Spleen (tissue), 11 donors: ENCODE measurements around the gene SHANK1. TPM values are rescaled to one million over a fixed set of nuclear protein-coding genes. Genes with fewer than 3 reads are reported as not detected.

Source experiments
- DNase-seq: peaks from one replicate; pipeline ENCODE4 v3.0.0-alpha.2; 2020
- H3K27ac ChIP-seq, 8 donors: fragments of 200-600 bp; sonication (generic) in 7 of 8; 1 replicate in 4 of 8; 2 replicates in 4 of 8; pipeline versions ENCODE4 v1.5.0 to v1.8.0; 2016 to 2021; ENCODE audit warnings: inconsistent platforms in 4 of 8, mild to moderate bottlenecking in 4 of 8, moderate library complexity in 1 of 8
- H3K27me3 ChIP-seq, 7 donors: fragments of 200-600 bp; sonication (generic) in 6 of 7; replicated peaks in 1 of 7; 1 replicate in 4 of 7; 2 replicates in 3 of 7; pipeline versions ENCODE4 v1.5.0 to v1.8.0; 2016 to 2021; ENCODE audit warnings: inconsistent platforms in 3 of 7, mild to moderate bottlenecking in 1 of 7
- H3K36me3 ChIP-seq, 6 donors: fragments of 200-600 bp; sonication (generic) in 5 of 6; 1 replicate in 4 of 6; 2 replicates in 2 of 6; pipeline versions ENCODE4 v1.5.0 to v1.8.0; 2016 to 2021; ENCODE audit warnings: inconsistent platforms in 2 of 6
- H3K4me1 ChIP-seq, 6 donors: fragments of 200-600 bp; sonication (generic) in 5 of 6; 1 replicate in 3 of 6; 2 replicates in 3 of 6; pipeline versions ENCODE4 v1.5.0 to v1.8.0; 2016 to 2021; ENCODE audit warnings: inconsistent platforms in 3 of 6
- H3K4me3 ChIP-seq, 8 donors: fragments of 200-600 bp; sonication (generic) in 7 of 8; 1 replicate in 4 of 8; 2 replicates in 4 of 8; pipeline versions ENCODE4 v1.5.0 to v1.8.0; 2016 to 2021; ENCODE audit warnings: inconsistent platforms in 4 of 8, mild to moderate bottlenecking in 4 of 8, moderate library complexity in 2 of 8
- H3K9me3 ChIP-seq, 8 donors: fragments of 200-600 bp; sonication (generic) in 7 of 8; 1 replicate in 4 of 8; 2 replicates in 4 of 8; pipeline versions ENCODE4 v1.5.0 to v1.8.0; 2016 to 2021; ENCODE audit warnings: inconsistent platforms in 4 of 8
- CTCF ChIP-seq, 11 experiments: fragments of 200-600 bp in 7 of 11; fragments of 450-650 bp in 4 of 11; sonication (generic) in 4 of 11; IDR thresholded peaks in 8 of 11; conservative IDR thresholded peaks in 3 of 11; 1 replicate in 7 of 11; 2 replicates in 4 of 11; pipeline versions ENCODE4 v1.4.0 to v1.8.0; 2016 to 2021; ENCODE audit warnings: antibody characterized with exemption in 11 of 11, inconsistent platforms in 4 of 11, mild to moderate bottlenecking in 1 of 11
- POLR2A ChIP-seq, 3 donors: fragments of 450-650 bp; IDR thresholded peaks; one replicate each; pipeline ENCODE4 v1.5.1; 2017; ENCODE audit warnings: antibody characterized with exemption in 3 of 3, mild to moderate bottlenecking in 1 of 3
- POLR2AphosphoS5 ChIP-seq, 3 donors: sonication (generic); formaldehyde crosslinking; IDR thresholded peaks; one replicate each; pipeline ENCODE4 v1.5.1; 2017; ENCODE audit warnings: antibody characterized with exemption in 3 of 3
- WGBS, 5 donors: extraction: QIAGEN DNeasy Blood & Tissue Kit in 3 of 5; methylation state at CpG; one replicate each; pipeline versions ENCODE4 v1.1.5 to v1.1.7; 2013 to 2018; 5-methylcytosine and 5-hydroxymethylcytosine counted together
- intact Hi-C: fragments of 100-400 bp; cut with DNase I; formaldehyde crosslinking; loops from one replicate; pipeline ENCODE4 v1.15.0; 2023; ENCODE audit warnings: low total_unique reads
- polyA plus RNA-seq, 3 donors: library from polyadenylated mRNA; stranded (reverse); fragments of 200-250 nt; gene quantifications; one replicate each; pipeline ENCODE4 v1.2.1, GENCODE V29; 2013
- total RNA-seq, 7 donors: library from RNA; depleted of rRNA in 3 of 7; stranded (reverse); fragments of >200 nt in 3 of 7; fragmentation: NEBNext Ultra II Directional in 4 of 7; extraction: Animal tissue kit (Norgen Biotek cat#: 25700) in 4 of 7; gene quantifications; one replicate each; pipeline versions ENCODE4 v1.1.0 to v1.2.1, GENCODE V29; 2016 to 2021
- donor health status: healthy with polysubstance abuse.
- donor health status: DM: no; HTN: no; CAD: no; lungs with moderate emphysema.
- donor health status: DM: no; HTN: no; CAD: no.
- donor health status: Bipolar disorder and iron deficiency.
- donor health status: healthy.
- donor health status: DM: no; HTN: no; CAD: no.
- donor health status: DM: yes; HTN: yes; CAD: no.

SHANK1 gene
- total and polyA plus RNA-seq, 10 donors: 0.07 to 1.8 (median 0.35) TPM; not detected in 2

- Histone ChIP-seq H3K27ac (no peak overlapping the region), H3K9me3 (no peaks in the 10 kb centered on the region), H3K4me3 (no peak overlapping the region), H3K36me3 (no peaks in the 10 kb centered on the region), H3K4me1 (no peaks in the 10 kb centered on the region), H3K27me3 (peaks cover 0 to 80% (median 30%) of the 10 kb centered on the region in 7 donors)
- 54 to 72% (median 64%) methylated on average over 13 to 23 of the region's 23 CpGs for WGBS, 5 donors
- DNase-seq: no peak
- TF ChIP-seq CTCF (IDR thresholded peaks at IDR 0.05 in 8 of 11, conservative IDR thresholded peaks at IDR 0.05 in 3 of 11) (no peak), POLR2AphosphoS5 (IDR thresholded peaks at IDR 0.05) (no peak), POLR2A (IDR thresholded peaks at IDR 0.05) (no peak)
- intact Hi-C loops: no loop called here
These were observed 17.3 kb downstream of the SHANK1 start for GRCh38 chr19:50702158-50702870.

- Histone ChIP-seq H3K9me3 (no peaks in the 10 kb centered on the region), H3K4me1 (no peaks in the 10 kb centered on the region), H3K27me3 (peaks cover 0 to 88% (median 33%) of the 10 kb centered on the region in 7 donors), H3K4me3 (no peak overlapping the region), H3K27ac (no peak overlapping the region), H3K36me3 (no peaks in the 10 kb centered on the region)
- 85 to 94% (median 91%) methylated on average over 13 of the region's 13 CpGs for WGBS, 5 donors
- TF ChIP-seq POLR2A (IDR thresholded peaks at IDR 0.05): no peak
- TF ChIP-seq CTCF (IDR thresholded peaks at IDR 0.05 in 8 of 11, conservative IDR thresholded peaks at IDR 0.05 in 3 of 11): no peak
- TF ChIP-seq POLR2AphosphoS5 (IDR thresholded peaks at IDR 0.05): no peak
- DNase-seq: no peak
- intact Hi-C loops: no loop called here
These were observed 18.1 kb downstream of the SHANK1 start for GRCh38 chr19:50701367-50701985.

- no peaks in the 10 kb centered on the region for H3K9me3 ChIP-seq
These were observed 22.0 kb downstream of the SHANK1 start for GRCh38 chr19:50697414-50698124.

More at GRCh38 chr19:50697414-50698124, 22.0 kb downstream of the SHANK1 start:
- H3K4me1 ChIP-seq: peaks cover 0 to 5% (median 0%) of the 10 kb centered on the region in 6 donors
- H3K36me3 ChIP-seq: no peaks in the 10 kb centered on the region
- intact Hi-C loops: no loop called here
- no peak for DNase-seq
- WGBS, 5 donors: 70 to 77% (median 74%) methylated on average over 13 of the region's 13 CpGs
- H3K27me3 ChIP-seq: peaks cover 0 to 99% (median 45%) of the 10 kb centered on the region in 7 donors
- no peak overlapping the region for H3K27ac ChIP-seq
- TF ChIP-seq POLR2A (IDR thresholded peaks at IDR 0.05): no peak
- TF ChIP-seq POLR2AphosphoS5 (IDR thresholded peaks at IDR 0.05): no peak
- no peak for TF ChIP-seq CTCF (IDR thresholded peaks at IDR 0.05 in 8 of 11, conservative IDR thresholded peaks at IDR 0.05 in 3 of 11)
- no peak overlapping the region for H3K4me3 ChIP-seq
